Measurements from ENCODE around the gene UGP2.
A peak's percentile ranks its signal among the peaks of the same experiment; 100 is the strongest.

The UGP2 gene

GRCh38 chr2:63822478-63822877 lies 19.2 kb upstream of the UGP2 start:
- TF ChIP-seq EP300 (IDR thresholded peaks at IDR 0.05; ENCODE audit: borderline replicate concordance) (no peak), YY1 (IDR thresholded peaks at IDR 0.05; ENCODE audit: low read depth) (no peak), ZBTB7A (IDR thresholded peaks at IDR 0.05; ENCODE audit: low read depth) (no peak), CREB1 (IDR thresholded peaks at IDR 0.05; ENCODE audit: low read depth) (no peak), FOXM1 (IDR thresholded peaks at IDR 0.05; ENCODE audit: borderline replicate concordance, low read depth) (no peak), TEAD4 (IDR thresholded peaks at IDR 0.05) (no peak), NFIC (IDR thresholded peaks at IDR 0.05) (no peak), RAD21 (IDR thresholded peaks at IDR 0.05; ENCODE audit: low read depth) (no peak), TAF1 (IDR thresholded peaks at IDR 0.05; ENCODE audit: low read depth) (no peak), EGR1 (IDR thresholded peaks at IDR 0.05) (no peak), CEBPB (IDR thresholded peaks at IDR 0.05) (no peak), REST (IDR thresholded peaks at IDR 0.05; ENCODE audit: low read depth) (no peak), TCF12 (IDR thresholded peaks at IDR 0.05; ENCODE audit: low read depth) (no peak)
- TF ChIP-seq, protein P1, sequence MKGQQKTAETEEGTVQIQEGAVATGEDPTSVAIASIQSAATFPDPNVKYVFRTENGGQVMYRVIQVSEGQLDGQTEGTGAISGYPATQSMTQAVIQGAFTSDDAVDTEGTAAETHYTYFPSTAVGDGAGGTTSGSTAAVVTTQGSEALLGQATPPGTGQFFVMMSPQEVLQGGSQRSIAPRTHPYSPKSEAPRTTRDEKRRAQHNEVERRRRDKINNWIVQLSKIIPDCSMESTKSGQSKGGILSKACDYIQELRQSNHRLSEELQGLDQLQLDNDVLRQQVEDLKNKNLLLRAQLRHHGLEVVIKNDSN (IDR thresholded peaks at IDR 0.05) = no peak
- TF ChIP-seq, protein P2, sequence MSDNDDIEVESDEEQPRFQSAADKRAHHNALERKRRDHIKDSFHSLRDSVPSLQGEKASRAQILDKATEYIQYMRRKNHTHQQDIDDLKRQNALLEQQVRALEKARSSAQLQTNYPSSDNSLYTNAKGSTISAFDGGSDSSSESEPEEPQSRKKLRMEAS (IDR thresholded peaks at IDR 0.05) = no peak

GRCh38 chr2:63827749-63828148 lies 13.9 kb upstream of the UGP2 start:
- TF ChIP-seq EP300 (IDR thresholded peaks at IDR 0.05; ENCODE audit: borderline replicate concordance) (peak; percentile 15; the same call in 1 of the 2 replicates), ZBTB7A (IDR thresholded peaks at IDR 0.05; ENCODE audit: low read depth) (no peak), TEAD4 (IDR thresholded peaks at IDR 0.05) (peak; percentile 81), NFIC (IDR thresholded peaks at IDR 0.05) (peak; percentile 18; the same call in 1 of the 2 replicates)

DNA sequence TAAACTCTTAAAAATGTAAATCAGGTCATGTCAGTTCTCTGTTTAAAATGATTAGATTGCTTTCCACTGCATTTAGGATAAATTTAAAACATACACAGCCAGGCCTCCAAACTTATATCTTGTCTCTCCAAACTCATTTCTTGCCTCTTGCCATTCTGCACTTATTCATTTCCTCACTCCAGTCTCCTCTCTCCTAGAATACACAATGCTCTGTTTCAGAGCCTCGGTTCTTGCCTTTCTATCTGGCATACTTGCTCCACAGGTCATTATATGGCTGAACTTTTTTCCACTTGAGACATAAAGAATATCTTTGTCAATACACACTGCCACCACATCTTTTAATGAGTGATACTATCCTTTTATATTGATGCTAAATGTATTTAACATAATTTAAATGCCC lies 10.5 kb upstream of the UGP2 start:
- TF ChIP-seq RAD21 (IDR thresholded peaks at IDR 0.05; ENCODE audit: low read depth) = no peak
- TF ChIP-seq NFIC (IDR thresholded peaks at IDR 0.05) = no peak

DNA sequence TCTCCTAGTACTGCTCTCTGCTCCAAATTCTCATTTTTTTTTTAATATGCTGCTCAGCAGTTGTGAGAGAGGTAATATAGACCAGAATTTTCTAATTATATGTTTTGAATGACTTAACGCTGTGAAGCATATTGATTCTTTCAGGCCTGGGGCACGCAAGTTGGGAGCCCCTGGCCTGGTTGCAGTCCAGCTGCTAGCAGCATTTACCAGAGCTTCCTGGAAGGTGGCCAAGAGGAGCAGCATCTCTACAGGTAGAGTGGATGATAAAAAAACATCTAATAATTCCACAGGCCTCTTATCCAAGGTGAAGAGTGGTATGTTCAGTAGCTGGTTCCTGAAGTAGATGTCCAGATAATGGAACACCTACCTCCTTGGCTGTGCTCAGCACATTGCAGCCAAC lies 7.3 kb upstream of the UGP2 start:
- TF ChIP-seq ZBTB7A (IDR thresholded peaks at IDR 0.05; ENCODE audit: low read depth) (no peak), EGR1 (IDR thresholded peaks at IDR 0.05) (no peak), EP300 (IDR thresholded peaks at IDR 0.05; ENCODE audit: borderline replicate concordance) (no peak), CEBPB (IDR thresholded peaks at IDR 0.05) (no peak)

- TF ChIP-seq TEAD4 (IDR thresholded peaks at IDR 0.05) (no peak), YY1 (IDR thresholded peaks at IDR 0.05; ENCODE audit: low read depth) (no peak), TAF1 (IDR thresholded peaks at IDR 0.05; ENCODE audit: low read depth) (no peak), EP300 (IDR thresholded peaks at IDR 0.05; ENCODE audit: borderline replicate concordance) (no peak), FOXM1 (IDR thresholded peaks at IDR 0.05; ENCODE audit: borderline replicate concordance, low read depth) (no peak), EGR1 (IDR thresholded peaks at IDR 0.05) (no peak), CREB1 (IDR thresholded peaks at IDR 0.05; ENCODE audit: low read depth) (no peak), REST (IDR thresholded peaks at IDR 0.05; ENCODE audit: low read depth) (no peak)
- TF ChIP-seq, protein P1 (IDR thresholded peaks at IDR 0.05) = no peak
- TF ChIP-seq, protein P2 (IDR thresholded peaks at IDR 0.05) = no peak
Measured at GRCh38 chr2:63837036-63837594, 4.6 kb upstream of the UGP2 start.

GRCh38 chr2:63840081-63840784 lies 1.5 kb upstream of the UGP2 start:
- no peak for TF ChIP-seq RAD21 (IDR thresholded peaks at IDR 0.05; ENCODE audit: low read depth)
- no peak for TF ChIP-seq NFIC (IDR thresholded peaks at IDR 0.05)
- TF ChIP-seq TEAD4 (IDR thresholded peaks at IDR 0.05) = no peak
- TF ChIP-seq, protein P2 (IDR thresholded peaks at IDR 0.05) = no peak
- TF ChIP-seq TCF12 (IDR thresholded peaks at IDR 0.05; ENCODE audit: low read depth) = no peak
- TF ChIP-seq FOXM1 (IDR thresholded peaks at IDR 0.05; ENCODE audit: borderline replicate concordance, low read depth) = no peak
- TF ChIP-seq CEBPB (IDR thresholded peaks at IDR 0.05) = no peak
- no peak for TF ChIP-seq EP300 (IDR thresholded peaks at IDR 0.05; ENCODE audit: borderline replicate concordance)
- no peak for TF ChIP-seq ZBTB7A (IDR thresholded peaks at IDR 0.05; ENCODE audit: low read depth)
- TF ChIP-seq YY1 (IDR thresholded peaks at IDR 0.05; ENCODE audit: low read depth) = no peak
- TF ChIP-seq, protein P1 (IDR thresholded peaks at IDR 0.05) = no peak
- no peak for TF ChIP-seq REST (IDR thresholded peaks at IDR 0.05; ENCODE audit: low read depth)
- TF ChIP-seq CREB1 (IDR thresholded peaks at IDR 0.05; ENCODE audit: low read depth) = no peak
- TF ChIP-seq EGR1 (IDR thresholded peaks at IDR 0.05) = no peak

All from Ishikawa (cell line).